T-cell (primary cell): ENCODE measurements around the gene SLC43A1. TPM values are rescaled to one million over a fixed set of nuclear protein-coding genes. Genes with fewer than 3 reads are reported as not detected.
A peak's percentile ranks its signal among the peaks of the same experiment; 100 is the strongest.

Source experiments
- ATAC-seq, 4 experiments: fragments of 200-7000 bp in 3 of 4; fragments of 150-1000 bp in 1 of 4; cut with Tn5 transposase; replicated peaks in 1 of 4; 1 replicate in 3 of 4; 2 replicates in 1 of 4; pipeline ENCODE4 v1.10.0; 2021; ENCODE audit warnings: moderate library complexity in 3 of 4, mild to moderate bottlenecking in 2 of 4, moderate number of reproducible peaks in 1 of 4
- CTCF ChIA-PET, 2 donors: fragments of 300-600 bp; sonication (Branson Sonifier 250); formaldehyde crosslinking; loops; one replicate each; lab custom pipeline; 2022; ENCODE audit warnings: antibody characterized with exemption in 2 of 2; lab: Charles Lee
- POLR2A ChIA-PET, 2 donors: fragments of 300-600 bp; sonication (Branson Sonifier 250); formaldehyde crosslinking; loops; one replicate each; lab custom pipeline; 2022; ENCODE audit warnings: antibody characterized with exemption in 2 of 2; lab: Charles Lee
- DNase-seq, 35 experiments: peaks; one replicate each; pipeline versions ENCODE4 v3.0.0 to v3.0.0-alpha.2; 2013 to 2023
- H3K27ac ChIP-seq: one replicate; pipeline ENCODE4 v1.5.1; 2013; ENCODE audit warnings: low read length
- H3K27me3 ChIP-seq, 2 experiments: replicated peaks in 1 of 2; 1 replicate in 1 of 2; 2 replicates in 1 of 2; pipeline versions ENCODE4 v1.6.1 to v1.7.0; 2013; ENCODE audit warnings: low read length in 1 of 2, mixed read lengths in 1 of 2; ENCODE audit not compliant: control insufficient read depth in 2 of 2, insufficient read depth in 2 of 2; ENCODE audit errors: extremely low read depth in 1 of 2
- H3K36me3 ChIP-seq, 2 donors: 1 replicate in 1 of 2; 2 replicates in 1 of 2; pipeline versions ENCODE4 v1.6.1 to v1.7.0; 2013; ENCODE audit warnings: low read length in 1 of 2; ENCODE audit not compliant: control insufficient read depth in 2 of 2, insufficient read depth in 1 of 2; ENCODE audit errors: extremely low read depth in 1 of 2
- H3K4me1 ChIP-seq, 2 experiments: 1 replicate in 1 of 2; 2 replicates in 1 of 2; pipeline versions ENCODE4 v1.6.1 to v1.7.0; 2013; ENCODE audit warnings: low read length in 2 of 2, mixed read lengths in 1 of 2; ENCODE audit not compliant: insufficient read depth in 2 of 2, control insufficient read depth in 1 of 2; ENCODE audit errors: extremely low read depth in 1 of 2
- H3K4me3 ChIP-seq, 2 donors: 1 replicate in 1 of 2; 2 replicates in 1 of 2; pipeline versions ENCODE4 v1.5.1 to v1.7.0; 2013; ENCODE audit warnings: mild to moderate bottlenecking in 2 of 2, low read length in 1 of 2, moderate library complexity in 1 of 2; ENCODE audit not compliant: control insufficient read depth in 1 of 2; ENCODE audit errors: extremely low read depth in 1 of 2
- H3K9me3 ChIP-seq: 2 replicates; pipeline ENCODE4 v1.7.0; 2013
- H3K27ac Mint-ChIP-seq, 2 donors: one replicate each; pipeline ENCODE4 v1.8.0; 2020 to 2021; ENCODE audit warnings: mild to moderate bottlenecking in 2 of 2, mixed read lengths in 2 of 2
- H3K27me3 Mint-ChIP-seq, 2 donors: one replicate each; pipeline ENCODE4 v1.8.0; 2021 to 2022; ENCODE audit warnings: mixed read lengths in 2 of 2
- H3K36me3 Mint-ChIP-seq: one replicate; pipeline ENCODE4 v1.8.0; 2021; ENCODE audit warnings: mixed read lengths
- H3K4me1 Mint-ChIP-seq, 3 donors: one replicate each; pipeline ENCODE4 v1.8.0; 2020 to 2022; ENCODE audit warnings: mixed read lengths in 3 of 3, mild to moderate bottlenecking in 1 of 3
- H3K4me3 Mint-ChIP-seq, 3 donors: one replicate each; pipeline ENCODE4 v1.8.0; 2020 to 2022; ENCODE audit warnings: mild to moderate bottlenecking in 3 of 3, mixed read lengths in 3 of 3, moderate library complexity in 3 of 3
- H3K9me3 Mint-ChIP-seq, 3 donors: one replicate each; pipeline ENCODE4 v1.8.0; 2020 to 2022; ENCODE audit warnings: mixed read lengths in 3 of 3
- WGBS: methylation state at CpG from one replicate; pipeline ENCODE4 v1.1.5; 2013; ENCODE audit warnings: missing lambda C conversion rate; ENCODE audit not compliant: insufficient coverage; 5-methylcytosine and 5-hydroxymethylcytosine counted together
- total RNA-seq, 35 experiments: library from RNA in 6 of 35; stranded (reverse) in 6 of 35; fragments of 120-200 nt in 1 of 35; gene quantifications; one replicate each; pipeline versions ENCODE4 v1.2.1 to v1.2.4 and lab custom pipeline; 2013 to 2026

The SLC43A1 gene
- total RNA-seq, 5 donors from 2014 or later (not counting 1 experiment from before 2014, with no cell fraction given): 8.8 to 31.6 (median 25.1) TPM

DNA sequence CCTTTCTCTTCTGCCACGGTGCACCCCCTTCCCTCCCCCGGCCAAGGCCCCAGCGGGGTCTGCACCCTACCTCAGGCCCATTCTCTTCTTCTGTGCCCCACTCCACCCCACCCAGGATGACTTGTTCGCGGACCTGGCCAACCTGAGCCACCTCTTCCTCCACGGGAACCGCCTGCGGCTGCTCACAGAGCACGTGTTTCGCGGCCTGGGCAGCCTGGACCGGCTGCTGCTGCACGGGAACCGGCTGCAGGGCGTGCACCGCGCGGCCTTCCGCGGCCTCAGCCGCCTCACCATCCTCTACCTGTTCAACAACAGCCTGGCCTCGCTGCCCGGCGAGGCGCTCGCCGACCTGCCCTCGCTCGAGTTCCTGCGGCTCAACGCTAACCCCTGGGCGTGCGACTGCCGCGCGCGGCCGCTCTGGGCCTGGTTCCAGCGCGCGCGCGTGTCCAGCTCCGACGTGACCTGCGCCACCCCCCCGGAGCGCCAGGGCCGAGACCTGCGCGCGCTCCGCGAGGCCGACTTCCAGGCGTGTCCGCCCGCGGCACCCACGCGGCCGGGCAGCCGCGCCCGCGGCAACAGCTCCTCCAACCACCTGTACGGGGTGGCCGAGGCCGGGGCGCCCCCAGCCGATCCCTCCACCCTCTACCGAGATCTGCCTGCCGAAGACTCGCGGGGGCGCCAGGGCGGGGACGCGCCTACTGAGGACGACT, 39.3 kb downstream of the SLC43A1 start:
- ChIA-PET CTCF (interaction anchor here (0.7 to 1.2 kb wide), 4 partner anchors 17 to 168 kb away, joined by 3 to 5 read pairs (median 4); no protein-coding TSS in a partner anchor), POLR2A (no interaction called here)
- peak; percentile 40 to 48 (median 45) for ATAC-seq
- no peaks in the 10 kb centered on the region for H3K9me3 ChIP-seq
- H3K27me3 ChIP-seq: peaks cover 0 to 36% of the 10 kb centered on the region in 2 experiments
- no peak overlapping the region for H3K27ac ChIP-seq
- peaks cover 13 to 37% of the 10 kb centered on the region in 2 experiments for H3K4me1 ChIP-seq
- peak overlapping the region; percentile 47 to 55 for H3K4me3 ChIP-seq
- Mint-ChIP-seq H3K4me3 (peak overlapping the region; percentile 67 to 81 (median 71)), H3K9me3 (no peaks in the 10 kb centered on the region), H3K27me3 (peaks cover 0 to 40% of the 10 kb centered on the region in 2 donors), H3K4me1 (peaks cover 33 to 38% (median 33%) of the 10 kb centered on the region in 3 donors), H3K36me3 (no peaks in the 10 kb centered on the region), H3K27ac (peak overlapping the region in 1 of 2 donors; percentile 4)
- H3K36me3 ChIP-seq: no peaks in the 10 kb centered on the region
- 3% methylated on average over 74 of the region's 80 CpGs for WGBS
- DNase-seq: peak in 8 of 35 experiments; percentile 16 to 41 (median 23)

DNA sequence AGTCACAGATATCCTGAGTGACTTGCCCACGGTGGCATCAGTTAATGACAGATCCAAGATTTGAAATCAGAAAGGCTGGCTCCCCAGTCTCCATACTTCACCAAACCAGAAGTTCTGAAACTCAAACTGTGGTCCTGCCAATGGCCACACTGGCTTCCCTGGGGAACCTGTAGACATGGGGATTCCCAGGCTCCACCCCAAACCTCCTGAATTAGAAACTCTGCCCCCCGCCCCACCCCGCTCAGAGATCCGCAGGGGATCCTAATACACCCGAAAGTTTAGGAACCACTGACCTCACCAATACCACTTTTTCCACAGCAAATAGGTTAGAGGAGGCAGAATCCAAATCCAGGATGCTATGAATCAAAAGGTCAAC, 39.8 kb downstream of the SLC43A1 start:
- Mint-ChIP-seq H3K27me3 (peaks cover 0 to 41% of the 10 kb centered on the region in 2 donors), H3K36me3 (no peaks in the 10 kb centered on the region), H3K9me3 (no peaks in the 10 kb centered on the region), H3K4me1 (peaks cover 33 to 38% (median 33%) of the 10 kb centered on the region in 3 donors), H3K27ac (peak overlapping the region in 1 of 2 donors; percentile 4), H3K4me3 (peak overlapping the region; percentile 67 to 81 (median 71))
- Histone ChIP-seq H3K9me3 (no peaks in the 10 kb centered on the region), H3K36me3 (no peaks in the 10 kb centered on the region), H3K4me3 (peak overlapping the region; percentile 24 to 55), H3K4me1 (peaks cover 13 to 37% of the 10 kb centered on the region in 2 experiments), H3K27me3 (peaks cover 0 to 36% of the 10 kb centered on the region in 2 experiments), H3K27ac (no peak overlapping the region)
- 83% methylated on average over 4 of the region's 5 CpGs for WGBS
- DNase-seq (no peak), ATAC-seq (no peak)
- POLR2A ChIA-PET: no interaction called here
- CTCF ChIA-PET: no interaction called here

DNA sequence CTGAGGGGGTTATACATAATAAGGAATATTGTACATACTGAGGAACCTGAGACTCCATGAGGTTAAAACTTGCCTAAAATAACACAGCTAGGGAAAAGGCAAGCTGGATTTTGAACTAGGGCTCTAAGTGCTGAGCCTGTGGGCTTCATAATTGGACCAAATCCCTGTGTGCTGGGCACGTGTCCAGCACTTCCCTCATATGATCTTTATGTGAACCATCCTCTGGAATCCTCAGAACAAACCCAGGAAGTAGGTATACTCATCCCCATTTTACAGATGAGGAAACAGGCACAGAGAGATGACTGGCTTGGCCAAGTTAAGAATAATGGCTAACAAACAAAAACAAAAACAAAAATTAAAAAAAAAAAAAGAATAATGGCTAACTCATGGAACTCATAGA, 40.3 kb downstream of the SLC43A1 start:
- H3K4me3 ChIP-seq: no peak overlapping the region
- Mint-ChIP-seq H3K4me3 (peak overlapping the region in 2 of 3 donors; percentile 31 to 81), H3K27me3 (peaks cover 0 to 38% of the 10 kb centered on the region in 2 donors), H3K27ac (no peak overlapping the region), H3K9me3 (no peaks in the 10 kb centered on the region), H3K36me3 (no peaks in the 10 kb centered on the region), H3K4me1 (peaks cover 30 to 36% (median 32%) of the 10 kb centered on the region in 3 donors)
- peaks cover 0 to 34% of the 10 kb centered on the region in 2 experiments for H3K27me3 ChIP-seq
- DNase-seq (no peak), ATAC-seq (no peak)
- H3K36me3 ChIP-seq: no peaks in the 10 kb centered on the region
- ChIA-PET CTCF (interaction anchor here (0.6 to 1.9 kb wide), 5 partner anchors 17 to 52 kb away, joined by 4 to 12 read pairs (median 5); no protein-coding TSS in a partner anchor), POLR2A (interaction anchor here in 1 of 2 donors (0.6 kb wide), 1 partner anchor 39 kb away, joined by 6 read pairs; no protein-coding TSS in a partner anchor)
- H3K4me1 ChIP-seq: peaks cover 13 to 37% of the 10 kb centered on the region in 2 experiments
- WGBS: no CpG with 5 or more reads among the region's 1 CpG
- no peaks in the 10 kb centered on the region for H3K9me3 ChIP-seq
- H3K27ac ChIP-seq: no peak overlapping the region

DNA sequence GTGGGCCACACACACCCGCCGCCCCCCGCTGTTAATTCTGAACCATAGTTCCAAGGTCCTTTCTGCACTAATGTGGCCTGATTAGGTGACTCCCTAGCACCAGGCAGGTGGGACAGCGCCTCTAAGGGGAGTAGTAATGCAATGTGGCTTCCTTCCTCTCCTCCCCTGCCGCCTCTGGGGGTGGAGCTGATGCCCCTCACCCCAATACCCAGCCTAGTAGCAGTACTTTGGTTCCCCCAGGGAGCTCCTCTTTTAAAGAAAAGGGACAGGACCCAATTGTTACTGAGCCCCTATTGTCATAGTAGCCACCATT, 40.7 kb downstream of the SLC43A1 start:
- Mint-ChIP-seq H3K4me1 (peaks cover 27 to 33% (median 29%) of the 10 kb centered on the region in 3 donors), H3K4me3 (peak overlapping the region in 1 of 3 donors; percentile 81), H3K36me3 (no peaks in the 10 kb centered on the region), H3K27me3 (peaks cover 0 to 38% of the 10 kb centered on the region in 2 donors), H3K27ac (peak overlapping the region in 1 of 2 donors; percentile 39), H3K9me3 (no peaks in the 10 kb centered on the region)
- ATAC-seq: no peak
- POLR2A ChIA-PET: interaction anchor here in 1 of 2 donors (0.6 kb wide), 1 partner anchor 40 kb away, joined by 6 read pairs; no protein-coding TSS in a partner anchor
- H3K4me3 ChIP-seq: no peak overlapping the region
- H3K9me3 ChIP-seq: no peaks in the 10 kb centered on the region
- H3K27ac ChIP-seq: no peak overlapping the region
- DNase-seq: no peak
- WGBS: 0% methylated on average over 1 of the region's 5 CpGs
- peaks cover 13 to 37% of the 10 kb centered on the region in 2 experiments for H3K4me1 ChIP-seq
- CTCF ChIA-PET: interaction anchor here (0.6 to 1.9 kb wide), 6 partner anchors 17 to 52 kb away, joined by 3 to 12 read pairs (median 4); no protein-coding TSS in a partner anchor
- peaks cover 0 to 34% of the 10 kb centered on the region in 2 experiments for H3K27me3 ChIP-seq
- no peaks in the 10 kb centered on the region for H3K36me3 ChIP-seq

DNA sequence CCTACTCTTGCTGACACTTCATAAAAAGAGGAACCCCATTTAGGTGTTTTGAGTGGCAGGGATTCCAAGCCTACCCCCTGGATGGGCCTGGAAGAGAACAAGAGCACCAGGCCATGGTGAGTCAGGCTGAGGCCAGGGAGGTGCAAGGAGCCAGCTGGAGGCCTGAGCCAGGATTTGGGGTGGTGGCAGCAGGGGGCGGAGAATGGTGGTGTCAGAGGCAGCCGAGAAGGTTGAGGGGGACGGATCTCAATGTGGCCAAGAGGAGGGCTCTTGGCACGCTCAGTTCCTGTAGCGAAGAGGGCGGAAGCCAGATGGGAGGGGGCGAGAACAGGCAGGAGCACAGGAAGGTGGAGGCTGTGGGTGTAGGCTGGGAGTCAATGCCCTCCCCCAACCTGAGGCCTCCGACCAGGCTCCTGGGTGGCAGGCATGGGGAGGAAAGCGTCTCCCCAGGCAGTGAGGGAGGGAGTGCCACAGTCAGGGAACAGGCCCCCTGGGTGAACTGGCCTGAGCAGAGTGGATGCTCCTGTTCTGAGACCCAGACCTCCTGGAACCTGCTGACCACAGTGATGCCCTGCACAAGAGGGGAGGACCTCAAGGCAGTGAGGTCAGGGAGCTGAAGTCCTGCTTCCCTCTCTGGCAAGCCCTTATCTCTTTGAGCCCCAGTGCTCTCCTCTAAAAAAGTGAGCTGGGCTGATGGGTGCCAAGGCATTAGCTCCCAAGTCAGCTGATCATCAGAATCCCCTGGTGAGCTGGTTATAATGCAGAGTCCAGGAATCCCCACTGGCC, 41.3 kb downstream of the SLC43A1 start:
- 28% methylated on average over 9 of the region's 9 CpGs for WGBS
- H3K36me3 ChIP-seq: no peaks in the 10 kb centered on the region
- H3K27ac Mint-ChIP-seq: peak overlapping the region; percentile 61 to 76
- no peak overlapping the region for H3K27ac ChIP-seq
- peaks cover 0 to 39% of the 10 kb centered on the region in 2 donors for H3K27me3 Mint-ChIP-seq
- DNase-seq: peak in 25 of 35 experiments; percentile 11 to 63 (median 37)
- H3K4me1 Mint-ChIP-seq: peaks cover 27 to 32% (median 29%) of the 10 kb centered on the region in 3 donors
- no peaks in the 10 kb centered on the region for H3K36me3 Mint-ChIP-seq
- H3K9me3 ChIP-seq: no peaks in the 10 kb centered on the region
- peaks cover 0 to 34% of the 10 kb centered on the region in 2 experiments for H3K27me3 ChIP-seq
- ChIA-PET POLR2A (interaction anchor here in 1 of 2 donors (0.6 kb wide), 1 partner anchor 40 kb away, joined by 6 read pairs; no protein-coding TSS in a partner anchor), CTCF (interaction anchor here (0.6 to 1.9 kb wide), 8 partner anchors 16 to 1537 kb away, joined by 3 to 12 read pairs (median 4); no protein-coding TSS in a partner anchor)
- peaks cover 13 to 37% of the 10 kb centered on the region in 2 experiments for H3K4me1 ChIP-seq
- peak overlapping the region in 1 of 3 donors; percentile 81 for H3K4me3 Mint-ChIP-seq
- H3K9me3 Mint-ChIP-seq: no peaks in the 10 kb centered on the region
- no peak overlapping the region for H3K4me3 ChIP-seq
- ATAC-seq: peak; percentile 59 to 81 (median 79)
